H1 (cell line): ENCODE data around the gene HSPA1B. TPM values are rescaled to one million over a fixed set of nuclear protein-coding genes. Genes with fewer than 3 reads are reported as not detected.

Experiments used
- BRCA1 ChIP-seq: IDR thresholded peaks from 2 replicates; pipeline ENCODE4 v1.6.1; 2012; ENCODE audit warnings: low read depth, low read length, improper control_type of control experiment
- CEBPB ChIP-seq: IDR thresholded peaks from 2 replicates; pipeline ENCODE4 v1.6.1; 2012; ENCODE audit warnings: low read depth, low read length
- NANOG ChIP-seq: IDR thresholded peaks from 2 replicates; pipeline ENCODE4 v1.6.1; 2011; ENCODE audit warnings: low read length, low read depth, mild to moderate bottlenecking, inconsistent platforms; ENCODE audit not compliant: insufficient read depth, poor library complexity, severe bottlenecking
- RNF2 ChIP-seq: fragments of 200-900, 300-1000 bp; sonication (generic); IDR thresholded peaks from 2 replicates; pipeline ENCODE4 v1.7.1; 2016; ENCODE audit warnings: borderline replicate concordance, low read depth, mild to moderate bottlenecking, antibody characterized with exemption, low read length; ENCODE audit not compliant: poor library complexity, severe bottlenecking; ENCODE audit errors: missing control alignments
- SP2 ChIP-seq: IDR thresholded peaks from 2 replicates; pipeline ENCODE4 v1.6.1; 2012; ENCODE audit warnings: mild to moderate bottlenecking, low read length, inconsistent platforms
- SUZ12 ChIP-seq: fragments of 200-600 bp; sonication (generic); IDR thresholded peaks from 2 replicates; pipeline ENCODE4 v1.6.1; 2012; ENCODE audit warnings: mild to moderate bottlenecking, inconsistent platforms, low read length, moderate library complexity, mixed read lengths
- polyA plus RNA-seq, 7 experiments: library from polyadenylated mRNA; depleted of rRNA in 3 of 7; stranded (reverse) in 5 of 7; unstranded in 2 of 7; fragments of >200 nt in 5 of 7; fragments of 200-250 nt in 2 of 7; gene quantifications; 1 replicate in 5 of 7; 2 replicates in 1 of 7; 4 replicates in 1 of 7; pipeline versions ENCODE4 v1.2.1 to v1.2.3, GENCODE V29; 2011 to 2013; ENCODE audit warnings: missing spikeins in 2 of 7, mixed read lengths in 2 of 7
- total RNA-seq: library from RNA; stranded (reverse); fragmentation: NEBNext Ultra II Directional; extraction: Animal tissue kit (Norgen Biotek cat#: 25700); gene quantifications from 2 replicates; pipeline ENCODE4 v1.2.1, GENCODE V29; 2021

Gene HSPA1B
- total and polyA plus RNA-seq, 2 of the 8 experiments (the other 6 are each of a cell fraction or from before 2014, with no cell fraction given), result 36.6 to 76.6 TPM

DNA sequence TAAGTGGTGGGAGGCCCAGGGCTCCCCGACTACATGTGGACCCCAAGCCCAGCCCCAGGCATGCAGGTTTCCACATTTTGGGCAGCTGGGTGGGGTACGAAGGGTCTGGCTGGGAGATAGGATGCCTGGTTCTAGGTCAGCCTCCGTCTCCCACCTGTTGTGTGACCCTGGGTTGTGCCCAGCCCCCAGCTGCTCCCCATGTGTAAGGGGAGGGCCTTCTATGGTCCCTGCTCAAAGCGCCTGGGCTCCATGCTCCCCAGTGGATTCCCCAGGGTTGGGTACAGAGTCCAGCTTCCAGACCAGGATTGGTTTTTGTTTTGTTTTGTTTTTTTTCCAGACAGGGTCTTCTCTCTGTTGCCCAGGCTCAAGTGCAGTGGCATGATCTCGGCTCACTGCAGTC is 49.3 kb upstream of the HSPA1B start (continued):
- TF ChIP-seq SP2 (no peak), NANOG (no peak), BRCA1 (no peak), CEBPB (no peak), SUZ12 (no peak), RNF2 (no peak)
- TF ChIP-seq, all 59 proteins: peak for 0
